ENCODE measurements around the gene TEX38.

TEX38 gene

DNA sequence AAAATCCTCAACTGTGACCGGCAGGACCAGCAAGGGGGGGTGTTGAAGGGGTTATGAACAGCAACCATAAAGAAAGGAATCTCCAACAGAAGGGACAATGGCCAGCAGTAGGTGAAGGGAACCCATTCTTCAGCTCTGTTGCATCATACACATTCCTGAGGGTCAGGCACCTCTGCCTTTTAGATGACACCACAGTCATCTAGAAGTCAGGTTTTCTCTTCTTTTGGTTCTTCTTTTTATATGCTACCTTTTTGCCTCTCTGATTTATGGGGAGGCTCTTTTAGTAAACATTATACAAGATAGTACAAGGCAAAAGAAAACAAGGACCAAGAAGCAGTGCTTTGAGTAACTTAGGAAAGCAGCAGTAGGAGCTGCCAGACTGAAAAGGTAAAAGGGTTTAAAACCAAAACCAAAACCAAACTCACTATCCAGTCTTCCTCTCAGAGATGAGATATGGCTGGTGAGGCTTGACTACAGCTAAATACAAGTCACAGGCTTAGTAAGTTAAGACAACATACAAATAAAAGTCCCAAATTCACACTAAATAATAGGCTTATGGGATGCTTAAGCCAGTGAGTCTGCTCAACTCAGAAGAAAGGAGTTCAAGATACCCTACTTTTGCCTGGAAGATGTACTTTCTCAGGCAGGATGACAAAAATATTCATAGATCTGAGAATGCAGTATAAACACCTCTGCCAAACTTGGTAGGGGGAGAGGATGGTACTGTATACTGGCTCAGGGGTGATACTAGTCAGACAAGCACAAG lies 4.1 kb downstream of the TEX38 start:
- TF ChIP-seq, protein P1, sequence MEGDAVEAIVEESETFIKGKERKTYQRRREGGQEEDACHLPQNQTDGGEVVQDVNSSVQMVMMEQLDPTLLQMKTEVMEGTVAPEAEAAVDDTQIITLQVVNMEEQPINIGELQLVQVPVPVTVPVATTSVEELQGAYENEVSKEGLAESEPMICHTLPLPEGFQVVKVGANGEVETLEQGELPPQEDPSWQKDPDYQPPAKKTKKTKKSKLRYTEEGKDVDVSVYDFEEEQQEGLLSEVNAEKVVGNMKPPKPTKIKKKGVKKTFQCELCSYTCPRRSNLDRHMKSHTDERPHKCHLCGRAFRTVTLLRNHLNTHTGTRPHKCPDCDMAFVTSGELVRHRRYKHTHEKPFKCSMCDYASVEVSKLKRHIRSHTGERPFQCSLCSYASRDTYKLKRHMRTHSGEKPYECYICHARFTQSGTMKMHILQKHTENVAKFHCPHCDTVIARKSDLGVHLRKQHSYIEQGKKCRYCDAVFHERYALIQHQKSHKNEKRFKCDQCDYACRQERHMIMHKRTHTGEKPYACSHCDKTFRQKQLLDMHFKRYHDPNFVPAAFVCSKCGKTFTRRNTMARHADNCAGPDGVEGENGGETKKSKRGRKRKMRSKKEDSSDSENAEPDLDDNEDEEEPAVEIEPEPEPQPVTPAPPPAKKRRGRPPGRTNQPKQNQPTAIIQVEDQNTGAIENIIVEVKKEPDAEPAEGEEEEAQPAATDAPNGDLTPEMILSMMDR (IDR thresholded peaks at IDR 0.05), result no peak

DNA sequence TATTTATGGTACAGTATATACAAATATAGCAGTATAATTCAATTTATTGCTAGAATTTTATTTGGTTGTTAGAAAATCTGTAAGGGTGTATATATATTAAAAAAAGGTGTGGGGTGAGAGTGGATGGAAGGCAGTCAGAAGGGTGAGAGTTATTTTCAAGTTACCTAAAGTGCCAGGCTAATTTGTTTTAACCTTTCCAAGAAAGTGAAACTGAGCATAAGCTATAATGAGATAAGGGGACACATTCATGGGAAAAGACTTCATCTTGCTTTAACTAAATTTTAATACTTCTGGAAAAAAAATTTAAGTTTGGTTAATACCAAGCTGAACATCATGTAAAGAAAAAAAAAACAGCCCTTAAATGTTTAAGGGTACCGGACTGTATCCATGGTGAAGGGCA lies 4.9 kb downstream of the TEX38 start:
- TF ChIP-seq, protein P1 (IDR thresholded peaks at IDR 0.05), result no peak

DNA sequence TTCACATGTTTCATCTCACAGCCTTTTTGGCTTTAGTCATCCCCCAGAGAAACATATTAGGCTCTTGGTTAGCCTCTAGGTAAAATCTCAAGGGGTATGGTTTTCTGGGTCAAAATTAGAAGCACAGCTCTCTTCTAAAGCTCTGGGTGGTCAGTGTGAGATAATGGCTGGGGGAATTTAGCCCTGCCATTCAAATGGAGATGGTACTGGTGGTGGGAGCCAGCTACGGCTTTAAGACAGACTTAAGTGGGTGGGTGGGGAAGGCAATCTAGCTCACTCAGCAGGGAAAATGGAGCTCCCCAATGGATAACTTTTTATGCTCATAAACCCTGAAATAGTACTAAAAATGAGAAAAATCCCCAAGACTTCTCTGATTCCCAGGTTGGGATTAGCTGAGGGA lies 5.7 kb downstream of the TEX38 start:
- TF ChIP-seq, protein P1 (IDR thresholded peaks at IDR 0.05), result no peak

DNA sequence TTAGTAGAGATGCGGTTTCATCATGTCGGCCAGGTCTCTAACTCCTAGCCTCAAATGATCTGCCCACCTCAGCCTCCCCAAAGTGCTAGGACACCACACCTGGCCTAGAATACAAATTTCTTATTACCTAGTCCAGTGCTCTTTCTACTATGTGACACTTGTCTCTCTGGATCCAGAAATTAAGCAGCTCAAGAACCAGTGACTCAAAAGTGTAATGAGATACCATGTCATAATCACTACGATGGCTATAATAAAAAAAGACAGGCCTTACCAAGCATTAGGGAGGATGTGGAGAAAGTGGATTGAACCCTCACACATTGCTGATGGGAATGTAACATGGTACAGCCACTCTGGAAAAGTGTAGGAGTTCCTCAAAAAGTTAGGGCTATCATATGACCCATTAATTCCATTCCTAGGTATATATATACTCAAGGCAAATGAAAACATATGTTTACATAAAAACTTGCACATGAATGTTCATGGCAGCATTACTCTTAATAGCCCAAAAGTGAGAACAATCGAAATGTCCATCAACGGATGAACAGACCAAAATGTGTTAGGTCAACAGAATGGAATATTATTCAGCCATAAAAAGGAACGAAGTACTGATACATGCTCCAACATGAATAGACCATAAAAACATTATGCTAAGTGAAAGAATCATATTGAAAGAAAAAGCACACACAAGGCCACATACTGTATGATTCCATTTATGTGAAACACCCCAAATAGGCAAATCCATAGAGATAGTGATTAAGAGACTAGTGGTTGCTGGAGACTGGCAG lies 8.3 kb downstream of the TEX38 start:
- TF ChIP-seq, protein P1 (IDR thresholded peaks at IDR 0.05), result no peak

DNA sequence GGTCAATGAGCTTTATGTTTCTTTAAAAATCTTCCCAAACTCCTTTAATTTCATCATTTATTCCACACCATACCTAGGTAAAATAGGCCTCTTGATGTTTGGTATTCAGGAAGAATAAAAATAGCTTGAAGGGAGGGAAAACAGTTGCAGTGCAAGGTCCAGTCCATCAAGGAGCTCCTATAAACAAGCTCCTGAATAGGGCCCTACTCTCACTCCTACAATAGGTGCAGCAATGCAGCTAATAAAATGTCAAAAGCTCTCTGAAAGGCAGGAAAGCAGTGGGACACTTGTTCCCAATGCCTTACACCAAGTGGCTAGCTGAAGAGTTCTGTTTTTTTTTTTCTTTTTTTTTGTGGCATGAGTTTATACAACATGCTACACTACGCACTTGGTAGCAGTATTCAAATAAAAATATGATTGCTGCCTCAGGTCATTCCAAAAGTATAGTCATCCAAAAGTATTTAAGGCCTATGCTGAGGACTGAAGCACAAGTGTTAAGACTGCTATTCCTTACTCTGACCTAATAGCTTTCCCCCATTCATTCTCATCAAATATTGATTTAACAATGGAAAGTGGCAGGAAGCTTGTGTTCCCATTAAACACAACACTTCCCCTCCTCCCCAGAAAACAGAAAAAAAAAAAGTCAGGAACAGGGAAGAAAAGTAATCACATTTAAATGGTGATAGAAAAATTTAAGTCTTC lies 9.8 kb downstream of the TEX38 start:
- TF ChIP-seq, protein P1 (IDR thresholded peaks at IDR 0.05), result no peak

DNA sequence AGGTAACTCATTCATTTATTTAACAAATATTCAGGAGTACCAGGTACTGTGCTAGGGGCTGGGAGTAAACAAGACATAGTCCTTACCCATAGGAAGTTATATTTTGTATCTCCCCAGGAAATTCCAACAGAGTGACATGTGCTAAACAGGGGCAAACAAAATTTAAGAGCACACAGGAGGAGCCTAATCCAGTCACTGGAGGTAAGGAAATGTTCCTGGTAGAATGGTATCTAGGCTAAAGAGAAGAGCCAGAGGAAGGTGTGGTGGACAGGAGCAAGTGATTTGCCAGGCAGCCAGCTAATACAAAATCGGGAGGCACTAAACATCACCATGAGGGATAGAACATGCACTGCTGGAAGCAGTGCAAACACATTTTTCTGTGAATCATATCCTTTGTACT lies 10.4 kb downstream of the TEX38 start:
- TF ChIP-seq, protein P1 (IDR thresholded peaks at IDR 0.05), result no peak

DNA sequence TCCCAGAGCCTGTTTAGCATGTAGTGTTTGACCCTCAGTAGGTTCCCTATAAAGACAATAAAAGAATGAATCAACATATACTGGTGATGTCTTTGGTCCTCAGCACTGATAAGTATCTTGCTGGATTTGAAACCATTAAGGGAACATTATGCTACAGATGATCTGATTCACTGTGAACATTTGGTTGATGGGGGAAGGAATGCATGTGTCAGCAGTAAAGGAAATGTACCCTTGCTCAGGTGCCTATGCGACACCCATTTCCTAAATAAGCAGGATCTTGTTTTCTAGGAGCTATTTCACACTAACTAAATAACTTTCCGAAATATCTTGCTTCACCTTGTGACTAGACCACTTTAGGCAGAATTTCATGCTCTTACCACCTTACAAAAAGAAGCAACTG lies 13.0 kb downstream of the TEX38 start:
- TF ChIP-seq, protein P1 (IDR thresholded peaks at IDR 0.05), result no peak

All from LNCAP (cell line).